ENCODE data around the gene OBP2B.
"Not testable (repeated sequence)": the region's sequence is repeated elsewhere in the genome, so short reads cannot be mapped to it uniquely, and the experiment has no call there.

Gene OBP2B

GRCh38 chr9:133181561-133181960 lies 27.5 kb downstream of the OBP2B start:
- Histone ChIP-seq H3K9me3 (no peaks in the 10 kb centered on the region), H3K27me3 (peaks cover 0 to 3% of the 10 kb centered on the region in 2 donors), H3K4me3 (no peak overlapping the region), H3K36me3 (no peaks in the 10 kb centered on the region), H3K27ac (no peak overlapping the region), H3K4me1 (peaks cover 0 to 3% (median 0%) of the 10 kb centered on the region in 4 donors)
- TF ChIP-seq, protein P1, sequence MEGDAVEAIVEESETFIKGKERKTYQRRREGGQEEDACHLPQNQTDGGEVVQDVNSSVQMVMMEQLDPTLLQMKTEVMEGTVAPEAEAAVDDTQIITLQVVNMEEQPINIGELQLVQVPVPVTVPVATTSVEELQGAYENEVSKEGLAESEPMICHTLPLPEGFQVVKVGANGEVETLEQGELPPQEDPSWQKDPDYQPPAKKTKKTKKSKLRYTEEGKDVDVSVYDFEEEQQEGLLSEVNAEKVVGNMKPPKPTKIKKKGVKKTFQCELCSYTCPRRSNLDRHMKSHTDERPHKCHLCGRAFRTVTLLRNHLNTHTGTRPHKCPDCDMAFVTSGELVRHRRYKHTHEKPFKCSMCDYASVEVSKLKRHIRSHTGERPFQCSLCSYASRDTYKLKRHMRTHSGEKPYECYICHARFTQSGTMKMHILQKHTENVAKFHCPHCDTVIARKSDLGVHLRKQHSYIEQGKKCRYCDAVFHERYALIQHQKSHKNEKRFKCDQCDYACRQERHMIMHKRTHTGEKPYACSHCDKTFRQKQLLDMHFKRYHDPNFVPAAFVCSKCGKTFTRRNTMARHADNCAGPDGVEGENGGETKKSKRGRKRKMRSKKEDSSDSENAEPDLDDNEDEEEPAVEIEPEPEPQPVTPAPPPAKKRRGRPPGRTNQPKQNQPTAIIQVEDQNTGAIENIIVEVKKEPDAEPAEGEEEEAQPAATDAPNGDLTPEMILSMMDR (IDR thresholded peaks at IDR 0.05), result no peak
- no peak for DNase-seq
- intact Hi-C loops (cut with DNase I; ENCODE audit: low total_unique reads), result loop anchor here (5.0 to 10.0 kb wide), 2 partner anchors 143 to 306 kb away; no protein-coding TSS in a partner anchor

GRCh38 chr9:133180953-133181352 lies 28.1 kb downstream of the OBP2B start:
- H3K36me3 ChIP-seq, result no peaks in the 10 kb centered on the region
- TF ChIP-seq, protein P1 (IDR thresholded peaks at IDR 0.05), result no peak
- H3K27me3 ChIP-seq, result peaks cover 0 to 3% of the 10 kb centered on the region in 2 donors
- DNase-seq, result no peak
- H3K27ac ChIP-seq, result no peak overlapping the region
- H3K4me3 ChIP-seq, result no peak overlapping the region
- H3K4me1 ChIP-seq, result peaks cover 0 to 3% (median 0%) of the 10 kb centered on the region in 4 donors
- intact Hi-C loops (cut with DNase I; ENCODE audit: low total_unique reads), result loop anchor here (5.0 to 10.0 kb wide), 2 partner anchors 144 to 306 kb away; no protein-coding TSS in a partner anchor
- no peaks in the 10 kb centered on the region for H3K9me3 ChIP-seq

- H3K27me3 ChIP-seq, result peaks cover 0 to 24% of the 10 kb centered on the region in 2 donors
- H3K9me3 ChIP-seq, result no peaks in the 10 kb centered on the region
- TF ChIP-seq, protein P1 (IDR thresholded peaks at IDR 0.05), result no peak
- DNase-seq, result no peak
- no peak overlapping the region for H3K4me3 ChIP-seq
- intact Hi-C loops (cut with DNase I; ENCODE audit: low total_unique reads), result no loop called here
- no peak overlapping the region for H3K27ac ChIP-seq
- H3K36me3 ChIP-seq, result no peaks in the 10 kb centered on the region
- H3K4me1 ChIP-seq, result no peaks in the 10 kb centered on the region
Observed at GRCh38 chr9:133173056-133173455, 36.0 kb downstream of the OBP2B start.

DNA sequence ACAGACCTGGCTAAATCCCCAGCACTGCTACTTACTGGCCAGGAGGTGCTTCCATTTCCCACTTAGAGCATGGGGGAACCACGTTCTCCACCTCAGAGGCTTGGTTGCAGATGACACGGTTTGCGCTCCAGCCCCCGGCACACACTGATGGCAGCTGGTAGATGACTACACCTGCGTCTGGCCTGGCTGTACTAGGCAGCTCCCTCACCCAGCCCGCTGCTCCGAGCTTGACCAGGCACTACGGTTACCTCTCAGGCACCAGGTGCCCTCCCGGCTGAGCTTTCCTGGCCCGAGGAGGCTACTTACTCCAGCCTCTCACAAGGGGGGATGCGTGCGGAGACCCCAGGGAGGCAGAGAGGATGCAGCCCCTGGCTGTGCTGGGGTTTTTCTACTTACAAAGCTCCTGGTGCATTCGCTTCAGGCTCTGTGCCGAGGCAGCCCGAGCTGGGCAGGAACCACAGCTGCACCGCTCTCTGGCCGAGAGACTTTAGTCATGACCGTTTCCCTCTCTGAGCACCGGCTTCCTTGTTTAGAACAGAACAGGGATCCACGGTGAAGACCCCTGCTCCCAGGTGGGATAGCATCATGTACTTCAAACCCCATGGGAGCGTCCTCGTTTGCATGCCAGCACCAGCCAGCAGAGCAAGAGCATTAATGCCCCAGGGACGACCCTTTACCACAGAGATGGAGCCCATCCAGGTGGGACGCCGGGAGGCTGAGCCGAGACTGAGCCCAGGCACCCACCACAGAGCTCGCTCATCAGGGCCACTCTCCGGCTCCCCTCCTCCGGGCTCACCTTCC lies 37.7 kb downstream of the OBP2B start:
- H3K4me1 ChIP-seq, result no peaks in the 10 kb centered on the region
- intact Hi-C loops (cut with DNase I; ENCODE audit: low total_unique reads), result no loop called here
- no peak for DNase-seq

DNA sequence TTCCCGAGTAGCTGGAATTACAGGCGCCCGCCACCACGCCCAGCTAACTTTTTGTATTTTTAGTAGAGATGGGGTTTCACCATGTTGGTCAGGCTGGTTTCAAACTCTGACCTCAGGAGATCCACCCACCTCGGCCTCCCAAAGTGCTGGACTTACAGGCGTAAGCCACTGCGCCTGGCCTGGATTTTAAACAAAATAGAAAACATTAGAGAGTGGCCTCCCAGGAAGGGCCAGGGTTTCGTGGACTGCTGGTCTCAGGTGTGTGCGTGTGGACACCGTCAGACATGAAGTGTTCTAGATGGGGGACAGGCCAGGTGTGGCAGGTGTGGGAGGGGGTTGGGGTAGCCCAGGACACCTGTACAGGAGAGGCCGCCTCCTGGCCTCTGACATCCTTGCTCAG lies 38.3 kb downstream of the OBP2B start:
- Histone ChIP-seq H3K4me3 (no peak overlapping the region), H3K27ac (no peak overlapping the region), H3K27me3 (peaks cover 0 to 26% of the 10 kb centered on the region in 2 donors), H3K4me1 (no peaks in the 10 kb centered on the region), H3K9me3 (no peaks in the 10 kb centered on the region), H3K36me3 (no peaks in the 10 kb centered on the region)
- intact Hi-C loops (cut with DNase I; ENCODE audit: low total_unique reads), result no loop called here
- TF ChIP-seq, protein P1 (IDR thresholded peaks at IDR 0.05), result no peak
- DNase-seq, result no peak

More for the DNA sequence above, 37.7 kb downstream of the OBP2B start:
- H3K27ac ChIP-seq, result no peak overlapping the region
- peaks cover 0 to 24% of the 10 kb centered on the region in 2 donors for H3K27me3 ChIP-seq
- H3K4me3 ChIP-seq, result no peak overlapping the region
- no peaks in the 10 kb centered on the region for H3K36me3 ChIP-seq
- TF ChIP-seq, protein P1 (IDR thresholded peaks at IDR 0.05), result no peak
- H3K9me3 ChIP-seq, result no peaks in the 10 kb centered on the region

DNA sequence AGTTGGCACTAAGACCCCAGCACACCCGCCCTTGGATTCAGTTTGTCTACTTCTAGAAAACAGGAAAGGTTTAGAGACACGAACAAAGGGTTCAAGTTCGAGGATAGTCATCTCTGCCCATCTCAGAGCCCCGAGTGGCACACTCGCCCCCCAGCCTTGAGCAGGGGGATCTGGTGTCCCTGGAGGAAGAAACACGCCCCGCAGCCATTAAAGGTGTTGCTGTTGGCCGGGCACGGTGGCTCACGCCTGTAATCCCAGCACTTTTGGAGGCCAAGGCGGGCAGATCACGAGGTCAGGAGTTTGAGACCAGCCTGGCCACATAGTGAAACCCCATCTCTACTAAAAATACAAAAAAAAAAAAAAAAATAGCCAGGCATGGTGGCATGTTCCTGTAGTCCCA lies 39.4 kb downstream of the OBP2B start:
- H3K4me1 ChIP-seq; H3K9me3 ChIP-seq; intact Hi-C loops (cut with DNase I; ENCODE audit: low total_unique reads); H3K4me3 ChIP-seq; DNase-seq; H3K27ac ChIP-seq; H3K36me3 ChIP-seq: not testable (repeated sequence)
- peaks cover 0 to 26% of the 10 kb centered on the region in 2 donors for H3K27me3 ChIP-seq

Measured in tibial artery (tissue), 4 donors.